Naive thymus-derived CD8-positive, alpha-beta T cell (primary cell): ENCODE measurements around the gene GABRR3. TPM values are rescaled to one million over a fixed set of nuclear protein-coding genes. Genes with fewer than 3 reads are reported as not detected.

Experiments
- ATAC-seq, 2 donors: fragments of 150-1000 bp; cut with Tn5 transposase in 1 of 2; sonication (Bioruptor Pico), chemical (Tn5 transposase) in 1 of 2; 1 replicate in 1 of 2; 2 replicates in 1 of 2; pipeline ENCODE4 v1.10.0; 2021; ENCODE audit warnings: mild to moderate bottlenecking in 2 of 2, moderate library complexity in 2 of 2
- POLR2A ChIA-PET: fragments of 350-600 bp; sonication (Branson Sonifier 250); formaldehyde crosslinking; loops from one replicate; lab custom pipeline; 2021; ENCODE audit warnings: antibody characterized with exemption; lab: Charles Lee
- DNase-seq, 10 donors: peaks; one replicate each; pipeline versions ENCODE4 v3.0.0 to v3.0.0-alpha.2; 2020 to 2022
- H3K27ac Mint-ChIP-seq, 10 donors: one replicate each; pipeline ENCODE4 v1.8.0; 2020 to 2022; ENCODE audit warnings: mild to moderate bottlenecking in 10 of 10, mixed read lengths in 10 of 10, moderate library complexity in 4 of 10, inconsistent platforms in 1 of 10
- H3K27me3 Mint-ChIP-seq, 5 donors: one replicate each; pipeline ENCODE4 v1.8.0; 2021 to 2022; ENCODE audit warnings: mixed read lengths in 5 of 5
- H3K36me3 Mint-ChIP-seq, 3 donors: one replicate each; pipeline ENCODE4 v1.8.0; 2020 to 2022; ENCODE audit warnings: mixed read lengths in 3 of 3, mild to moderate bottlenecking in 2 of 3, inconsistent platforms in 1 of 3
- H3K4me1 Mint-ChIP-seq, 4 donors: one replicate each; pipeline ENCODE4 v1.8.0; 2021 to 2022; ENCODE audit warnings: mixed read lengths in 4 of 4
- H3K4me3 Mint-ChIP-seq, 10 donors: one replicate each; pipeline ENCODE4 v1.8.0; 2020 to 2022; ENCODE audit warnings: mild to moderate bottlenecking in 10 of 10, mixed read lengths in 10 of 10, moderate library complexity in 6 of 10, inconsistent platforms in 1 of 10
- H3K9me3 Mint-ChIP-seq, 9 donors: one replicate each; pipeline ENCODE4 v1.8.0; 2020 to 2022; ENCODE audit warnings: mixed read lengths in 9 of 9, mild to moderate bottlenecking in 3 of 9, inconsistent platforms in 1 of 9, moderate library complexity in 1 of 9
- polyA plus RNA-seq, 3 donors: library from polyadenylated mRNA; unstranded; fragments of 300-500 nt; fragmentation: Illumina TruSeq; gene quantifications; one replicate each; pipeline ENCODE4 v1.2.3, GENCODE V29; 2021
- total RNA-seq, 8 experiments: library from RNA in 2 of 8; stranded (reverse) in 2 of 8; gene quantifications; one replicate each; pipeline ENCODE4 v1.2.3 and lab custom pipeline; 2021 to 2026

The GABRR3 gene
- total and polyA plus RNA-seq, 5 experiments from 2014 or later, result not detected

DNA sequence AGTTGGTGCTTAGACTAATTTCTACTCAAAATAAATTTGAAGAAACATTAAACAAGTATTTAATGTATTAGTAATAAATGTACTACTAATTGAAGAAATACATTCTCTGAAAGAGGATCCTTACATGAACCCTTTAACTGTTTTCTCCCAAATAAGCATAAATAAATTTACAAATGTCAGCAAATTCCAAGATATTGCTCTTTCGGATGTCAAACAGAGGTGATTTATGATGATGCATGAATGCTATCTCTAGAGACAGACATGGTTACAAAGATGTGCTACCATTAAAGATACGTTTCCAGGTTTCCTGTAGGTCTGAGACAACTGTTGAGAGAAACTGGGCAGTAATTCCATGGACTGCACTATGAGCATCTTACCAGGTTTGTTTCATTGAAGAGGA is 629 bp downstream of the GABRR3 start:
- Mint-ChIP-seq H3K4me3 (no peak overlapping the region), H3K36me3 (no peaks in the 10 kb centered on the region), H3K27ac (no peak overlapping the region), H3K4me1 (peaks cover 0 to 8% (median 4%) of the 10 kb centered on the region in 4 donors), H3K27me3 (peaks cover 3 to 10% (median 6%) of the 10 kb centered on the region in 5 donors), H3K9me3 (no peaks in the 10 kb centered on the region)
- no peak for ATAC-seq
- POLR2A ChIA-PET, result no interaction called here
- no peak for DNase-seq

- no peak overlapping the region for H3K27ac Mint-ChIP-seq
- POLR2A ChIA-PET, result no interaction called here
- no peak overlapping the region for H3K4me3 Mint-ChIP-seq
- H3K9me3 Mint-ChIP-seq, result no peaks in the 10 kb centered on the region
- H3K36me3 Mint-ChIP-seq, result no peaks in the 10 kb centered on the region
- DNase-seq, result no peak
- peaks cover 4 to 8% (median 5%) of the 10 kb centered on the region in 4 donors for H3K4me1 Mint-ChIP-seq
- peaks cover 3 to 10% (median 6%) of the 10 kb centered on the region in 5 donors for H3K27me3 Mint-ChIP-seq
- ATAC-seq, result no peak
These were observed 1.1 kb downstream of the GABRR3 start for GRCh38 chr3:98034036-98034435.

- Mint-ChIP-seq H3K4me1 (peaks cover 10 to 16% (median 12%) of the 10 kb centered on the region in 4 donors), H3K27me3 (peaks cover 3 to 10% (median 6%) of the 10 kb centered on the region in 5 donors), H3K4me3 (no peak overlapping the region), H3K36me3 (no peaks in the 10 kb centered on the region), H3K27ac (no peak overlapping the region), H3K9me3 (no peaks in the 10 kb centered on the region)
- POLR2A ChIA-PET, result no interaction called here
- no peak for ATAC-seq
- DNase-seq, result no peak
These were observed 2.2 kb downstream of the GABRR3 start for GRCh38 chr3:98032904-98033303.

DNA sequence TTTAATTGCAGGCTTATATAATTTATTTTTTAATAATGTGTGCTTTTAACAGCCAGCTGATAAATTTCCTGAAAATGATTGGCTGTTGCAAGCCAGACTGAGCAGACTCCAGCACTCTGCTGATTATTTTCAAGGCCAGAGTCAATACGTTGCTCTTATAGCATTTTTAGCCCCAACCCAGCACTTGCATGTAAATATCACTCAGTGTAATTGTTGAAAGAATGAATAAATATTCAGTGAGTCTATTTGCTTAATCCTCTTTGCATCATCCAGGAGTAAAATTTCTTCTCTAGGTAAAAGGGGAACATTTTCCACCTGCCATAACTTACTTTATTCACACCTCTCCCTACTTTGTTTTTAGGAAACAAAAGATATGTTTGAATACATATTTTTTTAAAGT is 2.9 kb downstream of the GABRR3 start:
- DNase-seq, result no peak
- Mint-ChIP-seq H3K4me3 (no peak overlapping the region), H3K9me3 (no peaks in the 10 kb centered on the region), H3K36me3 (no peaks in the 10 kb centered on the region), H3K27ac (no peak overlapping the region), H3K27me3 (peaks cover 1 to 7% (median 4%) of the 10 kb centered on the region in 5 donors), H3K4me1 (peaks cover 10 to 16% (median 12%) of the 10 kb centered on the region in 4 donors)
- no peak for ATAC-seq
- POLR2A ChIA-PET, result no interaction called here

GRCh38 chr3:98029083-98029482 is 6.0 kb downstream of the GABRR3 start:
- peak overlapping the region; percentile 25 to 91 (median 64) for H3K27ac Mint-ChIP-seq
- peak in 1 of 2 donors; percentile 43 for ATAC-seq
- peak overlapping the region in 7 of 10 donors; percentile 1 to 74 (median 61) for H3K4me3 Mint-ChIP-seq
- no peaks in the 10 kb centered on the region for H3K9me3 Mint-ChIP-seq
- DNase-seq, result peak in 1 of 10 donors; percentile 5
- H3K36me3 Mint-ChIP-seq, result no peaks in the 10 kb centered on the region
- H3K4me1 Mint-ChIP-seq, result peaks cover 10 to 16% (median 12%) of the 10 kb centered on the region in 4 donors
- POLR2A ChIA-PET, result no interaction called here
- peaks cover 0 to 3% (median 1%) of the 10 kb centered on the region in 5 donors for H3K27me3 Mint-ChIP-seq

DNA sequence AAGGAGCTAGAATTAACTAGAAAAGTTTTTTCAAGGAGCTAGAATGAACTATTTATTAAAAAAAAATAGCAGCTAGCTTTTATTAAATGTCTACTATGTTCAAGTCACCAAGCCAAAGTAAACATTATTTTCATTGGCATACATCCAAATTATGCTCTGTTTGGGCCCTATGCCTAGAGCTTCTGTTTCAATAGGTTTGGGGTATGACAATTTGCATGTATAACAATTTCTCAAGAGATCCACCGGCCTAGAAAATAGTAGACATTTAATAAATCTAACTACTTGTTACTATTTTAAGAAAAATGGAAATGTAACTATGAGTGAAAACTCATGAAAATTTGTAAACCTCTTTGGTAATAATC is 8.0 kb downstream of the GABRR3 start:
- H3K27ac Mint-ChIP-seq, result no peak overlapping the region
- no peaks in the 10 kb centered on the region for H3K36me3 Mint-ChIP-seq
- ATAC-seq (no peak), DNase-seq (no peak)
- H3K4me3 Mint-ChIP-seq, result no peak overlapping the region
- no peaks in the 10 kb centered on the region for H3K9me3 Mint-ChIP-seq
- POLR2A ChIA-PET, result no interaction called here
- H3K4me1 Mint-ChIP-seq, result peaks cover 12 to 22% (median 17%) of the 10 kb centered on the region in 4 donors
- H3K27me3 Mint-ChIP-seq, result peaks cover 0 to 3% (median 0%) of the 10 kb centered on the region in 5 donors

GRCh38 chr3:98026425-98027084 is 8.6 kb downstream of the GABRR3 start:
- Mint-ChIP-seq H3K4me3 (no peak overlapping the region), H3K9me3 (no peaks in the 10 kb centered on the region), H3K27ac (peak overlapping the region in 1 of 10 donors; percentile 24), H3K36me3 (no peaks in the 10 kb centered on the region), H3K4me1 (peaks cover 12 to 22% (median 17%) of the 10 kb centered on the region in 4 donors), H3K27me3 (peaks cover 0 to 3% (median 0%) of the 10 kb centered on the region in 5 donors)
- POLR2A ChIA-PET, result no interaction called here
- ATAC-seq (no peak), DNase-seq (no peak)

DNA sequence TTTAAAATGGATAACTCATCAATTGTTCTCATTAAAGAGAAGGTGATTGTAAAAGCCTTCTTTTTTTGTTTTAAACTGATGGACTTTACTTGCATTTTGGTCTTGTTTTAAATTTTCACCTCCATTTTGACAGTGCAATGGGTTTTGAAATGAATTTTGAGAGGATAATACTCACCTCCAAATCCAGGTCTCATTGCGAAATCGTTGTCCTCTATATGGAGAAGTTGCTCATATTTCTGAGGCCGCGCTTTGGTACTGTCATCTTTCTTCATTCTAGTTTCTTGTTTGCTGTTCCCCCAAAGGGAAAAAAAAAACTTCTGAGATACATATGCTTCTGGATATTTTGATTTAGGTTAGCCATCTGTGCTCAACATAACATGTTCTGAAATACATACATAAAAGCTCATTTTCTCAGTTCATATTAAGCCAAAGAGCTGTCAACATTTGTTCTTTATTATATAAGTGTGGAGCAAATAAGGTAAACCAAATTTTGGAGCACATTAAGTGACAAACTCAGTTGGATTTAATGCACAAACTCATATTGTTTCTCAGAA is 9.6 kb downstream of the GABRR3 start:
- no peaks in the 10 kb centered on the region for H3K36me3 Mint-ChIP-seq
- POLR2A ChIA-PET, result no interaction called here
- H3K9me3 Mint-ChIP-seq, result no peaks in the 10 kb centered on the region
- no peak overlapping the region for H3K4me3 Mint-ChIP-seq
- no peak for DNase-seq
- H3K27ac Mint-ChIP-seq, result peak overlapping the region in 1 of 10 donors; percentile 40
- H3K4me1 Mint-ChIP-seq, result peaks cover 12 to 22% (median 17%) of the 10 kb centered on the region in 4 donors
- H3K27me3 Mint-ChIP-seq, result peaks cover 0 to 3% (median 0%) of the 10 kb centered on the region in 5 donors
- no peak for ATAC-seq

- Mint-ChIP-seq H3K9me3 (no peaks in the 10 kb centered on the region), H3K36me3 (no peaks in the 10 kb centered on the region), H3K27ac (peak overlapping the region in 2 of 10 donors; percentile 0 to 68), H3K4me1 (peaks cover 2 to 7% (median 5%) of the 10 kb centered on the region in 4 donors), H3K4me3 (no peak overlapping the region), H3K27me3 (peaks cover 0 to 3% (median 0%) of the 10 kb centered on the region in 5 donors)
- ATAC-seq (peak; percentile 63 to 78), DNase-seq (peak; percentile 70 to 94 (median 85))
- POLR2A ChIA-PET, result interaction anchor here (0.7 kb wide), 1 partner anchor 229 kb away, joined by 4 read pairs; no protein-coding TSS in a partner anchor
These were observed 11.9 kb downstream of the GABRR3 start for GRCh38 chr3:98022978-98023820.

GRCh38 chr3:98021830-98022560 is 13.1 kb downstream of the GABRR3 start:
- no peak for DNase-seq
- ATAC-seq, result no peak
- H3K27me3 Mint-ChIP-seq, result peaks cover 0 to 3% (median 0%) of the 10 kb centered on the region in 5 donors
- H3K36me3 Mint-ChIP-seq, result no peaks in the 10 kb centered on the region
- POLR2A ChIA-PET, result no interaction called here
- no peak overlapping the region for H3K4me3 Mint-ChIP-seq
- no peak overlapping the region for H3K27ac Mint-ChIP-seq
- H3K9me3 Mint-ChIP-seq, result no peaks in the 10 kb centered on the region
- H3K4me1 Mint-ChIP-seq, result peaks cover 2 to 6% (median 5%) of the 10 kb centered on the region in 4 donors

- Mint-ChIP-seq H3K27ac (no peak overlapping the region), H3K4me1 (peaks cover 2 to 6% (median 5%) of the 10 kb centered on the region in 4 donors), H3K4me3 (no peak overlapping the region), H3K36me3 (no peaks in the 10 kb centered on the region), H3K27me3 (peaks cover 0 to 6% (median 0%) of the 10 kb centered on the region in 5 donors), H3K9me3 (no peaks in the 10 kb centered on the region)
- DNase-seq (no peak), ATAC-seq (no peak)
- POLR2A ChIA-PET, result interaction anchor here (0.5 kb wide), 1 partner anchor 152 kb away, joined by 4 read pairs; no protein-coding TSS in a partner anchor
These were observed 14.7 kb downstream of the GABRR3 start for GRCh38 chr3:98020412-98020811.

GRCh38 chr3:98018301-98018700 is 16.8 kb downstream of the GABRR3 start:
- Mint-ChIP-seq H3K36me3 (no peaks in the 10 kb centered on the region), H3K9me3 (no peaks in the 10 kb centered on the region), H3K4me3 (no peak overlapping the region), H3K27ac (no peak overlapping the region), H3K27me3 (peaks cover 0 to 11% (median 0%) of the 10 kb centered on the region in 5 donors), H3K4me1 (peaks cover 2 to 5% (median 4%) of the 10 kb centered on the region in 4 donors)
- ATAC-seq (no peak), DNase-seq (no peak)
- POLR2A ChIA-PET, result no interaction called here
